Measurements from ENCODE around the gene STAC2. TPM values are rescaled to one million over a fixed set of nuclear protein-coding genes. Genes with fewer than 3 reads are reported as not detected.
A peak's percentile ranks its signal among the peaks of the same experiment; 100 is the strongest.

STAC2 gene
- polyA plus RNA-seq, 1 of the 3 experiments (the other 2 are of a cell fraction), result 0.07 TPM

DNA sequence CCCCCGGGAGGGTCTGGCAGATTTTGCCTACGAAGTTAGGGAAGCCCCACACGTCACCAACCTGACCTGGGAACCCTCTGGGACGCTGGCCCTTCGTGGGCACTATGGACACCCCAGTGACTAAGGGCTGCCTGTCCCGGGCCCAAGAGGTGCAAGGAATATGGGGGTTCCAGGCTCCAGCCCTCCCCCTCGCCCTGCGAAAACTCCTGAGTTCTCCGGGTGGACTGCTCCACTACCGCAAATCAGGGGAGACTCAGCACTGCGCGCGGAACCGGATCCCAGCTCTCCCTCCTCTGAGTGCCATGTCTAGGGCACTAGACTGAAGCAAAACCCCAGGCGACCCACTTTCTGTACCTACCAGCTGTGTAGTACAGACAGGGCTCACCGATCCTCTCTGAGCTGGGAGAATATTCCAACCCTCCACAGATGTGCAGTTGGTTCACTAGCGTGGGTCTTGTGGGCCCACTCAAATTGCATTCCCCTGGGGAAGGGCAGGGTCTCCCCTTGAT, 59.9 kb downstream of the STAC2 start, which contains the start of gene ARL5C:
ARL5C (minus strand) TSS at position 321 of the 509 bp plus-strand sequence. CDS start 401 bp downstream, outside the sequence.
- Histone ChIP-seq H3K4me1 (ENCODE audit: control insufficient read depth in 1 of 2, insufficient read depth in 2 of 2, low read depth in 1 of 2, low read length in 1 of 2) (peaks cover 0 to 3% of the 10 kb centered on the region in 2 experiments; a peak in 2 of 4 replicates), H3K4me3 (ENCODE audit: low read depth in 2 of 2, low read length in 1 of 2) (peak within 1 kb of the TSS; percentile 50 to 62), H3K9me3 (no peaks in the 10 kb centered on the region), H3K4me2 (peak within 1 kb of the TSS; percentile 75), H2AFZ (ENCODE audit: low read depth) (peak within 1 kb of the TSS; percentile 95; the same call in 1 of the 2 replicates), H3F3A (replicated peaks; ENCODE audit: insufficient read depth) (peaks cover 5% of the 10 kb centered on the region), H4K20me1 (ENCODE audit: insufficient read depth) (no peaks in the 10 kb centered on the region), H3K79me2 (ENCODE audit: insufficient read depth) (no peaks in the 10 kb centered on the region), H3K27ac (ENCODE audit: low read depth in 2 of 2, low read length in 1 of 2) (no peak within 1 kb of the TSS), H3K36me3 (replicated peaks in 1 of 2; ENCODE audit: control insufficient read depth in 1 of 2, insufficient read depth in 2 of 2, low read length in 1 of 2) (no peaks in the 10 kb centered on the region), H3K27me3 (ENCODE audit: insufficient read depth) (no peaks in the 10 kb centered on the region), H3K9me2 (no peaks in the 10 kb centered on the region), H3K9ac (0 out of 2 replicates have a peak within 1 kb of the TSS, but pooled peaks have one; percentile 23)
- no peak for TF ChIP-seq RFX5 (IDR thresholded peaks at IDR 0.05; ENCODE audit: low read length)
- TF ChIP-seq SIN3A (IDR thresholded peaks at IDR 0.05; ENCODE audit: borderline replicate concordance, low read depth, low read length), result no peak
- POLR2A ChIA-PET, result interaction anchor here (1.1 to 1.9 kb wide), 4 partner anchors 9 to 108 kb away, joined by 3 to 6 read pairs (median 4); partner anchors contain the start of gene RPL19
- CTCF ChIA-PET, result interaction anchor here (0.9 to 5.7 kb wide), 9 partner anchors 9 to 188 kb away, joined by 3 to 108 read pairs (median 4); no protein-coding TSS in a partner anchor
- 88% methylated on average over 12 of the region's 17 CpGs for WGBS (ENCODE audit: low lambda C conversion rate)
- no peak for DNase-seq

DNA sequence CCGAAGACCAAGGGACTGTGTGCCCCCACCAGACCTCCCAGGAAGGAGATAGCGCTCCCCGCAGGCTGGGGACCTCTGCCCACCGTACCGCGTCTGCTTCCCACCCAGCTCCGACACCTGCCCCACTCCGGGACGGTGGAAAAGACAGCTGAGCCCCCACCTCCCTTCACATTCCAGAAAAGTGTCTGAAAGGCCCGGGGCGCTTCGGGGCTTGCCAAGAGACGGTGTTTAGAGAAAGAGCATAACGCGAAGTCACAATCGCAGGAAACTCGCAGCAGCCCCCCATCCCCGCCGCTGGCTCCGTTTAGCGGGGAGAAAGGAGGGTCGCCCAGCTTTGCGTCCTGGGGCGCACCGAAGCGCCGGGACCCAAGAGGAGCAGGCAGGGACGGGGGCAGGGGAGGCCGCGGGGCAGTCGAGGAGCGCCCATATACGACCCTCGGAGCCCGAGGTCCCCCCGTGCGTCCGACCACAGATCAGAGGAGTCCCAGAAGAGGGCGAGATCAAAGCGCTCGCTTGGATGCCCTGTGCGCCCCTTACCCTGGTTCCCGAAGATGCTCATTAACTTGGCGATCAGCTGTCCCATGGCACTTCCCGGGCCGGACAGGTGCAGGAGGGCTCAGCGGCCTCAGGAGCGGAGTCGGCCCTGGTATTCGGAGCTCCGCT, 60.4 kb downstream of the STAC2 start:
- TF ChIP-seq CHD2 (IDR thresholded peaks at IDR 0.05; ENCODE audit: low read length, partially characterized antibody) (no peak), POLR2AphosphoS5 (IDR thresholded peaks at IDR 0.05; ENCODE audit: low read depth, low read length) (no peak), GATA2 (CRISPR knock-in tag; IDR thresholded peaks at IDR 0.05) (no peak), EZH2phosphoT487 (IDR thresholded peaks at IDR 0.05; ENCODE audit: borderline replicate concordance, low read depth) (no peak), NFIC (IDR thresholded peaks at IDR 0.05; ENCODE audit: borderline replicate concordance) (no peak), MXI1 (IDR thresholded peaks at IDR 0.05; ENCODE audit: low read depth, low read length) (no peak), MEF2A (IDR thresholded peaks at IDR 0.05; ENCODE audit: borderline replicate concordance, low read depth) (no peak), FOXJ3 (CRISPR knock-in tag; IDR thresholded peaks at IDR 0.05) (no peak), GABPA (IDR thresholded peaks at IDR 0.05; ENCODE audit: low read depth) (no peak), TEAD4 (IDR thresholded peaks at IDR 0.05; ENCODE audit: borderline replicate concordance, insufficient read depth) (no peak), JUND (IDR thresholded peaks at IDR 0.05) (no peak)
- TF ChIP-seq, protein P1, sequence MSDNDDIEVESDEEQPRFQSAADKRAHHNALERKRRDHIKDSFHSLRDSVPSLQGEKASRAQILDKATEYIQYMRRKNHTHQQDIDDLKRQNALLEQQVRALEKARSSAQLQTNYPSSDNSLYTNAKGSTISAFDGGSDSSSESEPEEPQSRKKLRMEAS (IDR thresholded peaks at IDR 0.05; ENCODE audit: low read depth), result no peak
- TF ChIP-seq, protein P2, sequence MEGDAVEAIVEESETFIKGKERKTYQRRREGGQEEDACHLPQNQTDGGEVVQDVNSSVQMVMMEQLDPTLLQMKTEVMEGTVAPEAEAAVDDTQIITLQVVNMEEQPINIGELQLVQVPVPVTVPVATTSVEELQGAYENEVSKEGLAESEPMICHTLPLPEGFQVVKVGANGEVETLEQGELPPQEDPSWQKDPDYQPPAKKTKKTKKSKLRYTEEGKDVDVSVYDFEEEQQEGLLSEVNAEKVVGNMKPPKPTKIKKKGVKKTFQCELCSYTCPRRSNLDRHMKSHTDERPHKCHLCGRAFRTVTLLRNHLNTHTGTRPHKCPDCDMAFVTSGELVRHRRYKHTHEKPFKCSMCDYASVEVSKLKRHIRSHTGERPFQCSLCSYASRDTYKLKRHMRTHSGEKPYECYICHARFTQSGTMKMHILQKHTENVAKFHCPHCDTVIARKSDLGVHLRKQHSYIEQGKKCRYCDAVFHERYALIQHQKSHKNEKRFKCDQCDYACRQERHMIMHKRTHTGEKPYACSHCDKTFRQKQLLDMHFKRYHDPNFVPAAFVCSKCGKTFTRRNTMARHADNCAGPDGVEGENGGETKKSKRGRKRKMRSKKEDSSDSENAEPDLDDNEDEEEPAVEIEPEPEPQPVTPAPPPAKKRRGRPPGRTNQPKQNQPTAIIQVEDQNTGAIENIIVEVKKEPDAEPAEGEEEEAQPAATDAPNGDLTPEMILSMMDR (IDR thresholded peaks at IDR 0.05), result no peak
- TF ChIP-seq, protein P3, sequence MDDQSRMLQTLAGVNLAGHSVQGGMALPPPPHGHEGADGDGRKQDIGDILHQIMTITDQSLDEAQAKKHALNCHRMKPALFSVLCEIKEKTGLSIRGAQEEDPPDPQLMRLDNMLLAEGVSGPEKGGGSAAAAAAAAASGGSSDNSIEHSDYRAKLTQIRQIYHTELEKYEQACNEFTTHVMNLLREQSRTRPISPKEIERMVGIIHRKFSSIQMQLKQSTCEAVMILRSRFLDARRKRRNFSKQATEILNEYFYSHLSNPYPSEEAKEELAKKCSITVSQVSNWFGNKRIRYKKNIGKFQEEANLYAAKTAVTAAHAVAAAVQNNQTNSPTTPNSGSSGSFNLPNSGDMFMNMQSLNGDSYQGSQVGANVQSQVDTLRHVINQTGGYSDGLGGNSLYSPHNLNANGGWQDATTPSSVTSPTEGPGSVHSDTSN (IDR thresholded peaks at IDR 0.05), result no peak
- CTCF ChIA-PET, result interaction anchor here (0.7 to 5.7 kb wide), 30 partner anchors 9 to 401 kb away, joined by 3 to 108 read pairs (median 4); partner anchors contain the start of genes CACNB1 and RPL23
- H3K36me3 ChIP-seq (replicated peaks in 1 of 2; ENCODE audit: control insufficient read depth in 1 of 2, insufficient read depth in 2 of 2, low read length in 1 of 2), result no peaks in the 10 kb centered on the region
- no peak overlapping the region for H3K27ac ChIP-seq (ENCODE audit: low read depth in 2 of 2, low read length in 1 of 2)
- H4K20me1 ChIP-seq (ENCODE audit: insufficient read depth), result no peaks in the 10 kb centered on the region
- peaks cover 0 to 3% of the 10 kb centered on the region in 2 experiments; a peak in 2 of 4 replicates for H3K4me1 ChIP-seq (ENCODE audit: control insufficient read depth in 1 of 2, insufficient read depth in 2 of 2, low read depth in 1 of 2, low read length in 1 of 2)
- H3K79me2 ChIP-seq (ENCODE audit: insufficient read depth), result no peaks in the 10 kb centered on the region
- no peaks in the 10 kb centered on the region for H3K27me3 ChIP-seq (ENCODE audit: insufficient read depth)
- no peaks in the 10 kb centered on the region for H3K9me2 ChIP-seq
- 0 out of 2 replicates have a peak overlapping the region, but pooled peaks have one; percentile 23 for H3K9ac ChIP-seq
- H2AFZ ChIP-seq (ENCODE audit: low read depth), result peak overlapping the region; percentile 95; the same call in 1 of the 2 replicates
- POLR2A ChIA-PET, result interaction anchor here (1.0 to 1.9 kb wide), 6 partner anchors 10 to 296 kb away, joined by 3 to 7 read pairs (median 4); partner anchors contain the start of genes LASP1 and RPL19
- peak overlapping the region; percentile 75 for H3K4me2 ChIP-seq
- H3K9me3 ChIP-seq, result no peaks in the 10 kb centered on the region
- 36% methylated on average over 24 of the region's 51 CpGs for WGBS (ENCODE audit: low lambda C conversion rate)
- DNase-seq, result no peak
- peak overlapping the region; percentile 50 to 62 for H3K4me3 ChIP-seq (ENCODE audit: low read depth in 2 of 2, low read length in 1 of 2)
- peaks cover 5% of the 10 kb centered on the region for H3F3A ChIP-seq (replicated peaks; ENCODE audit: insufficient read depth)

All from SK-N-SH (cell line).